Stomach smooth muscle (tissue), 2 donors: ENCODE results near the gene TBRG1.
"Not testable (repeated sequence)": the region's sequence is repeated elsewhere in the genome, so short reads cannot be mapped to it uniquely, and the experiment has no call there.

ENCODE experiments used
- H3K27ac ChIP-seq: one replicate; pipeline ENCODE4 v1.7.0; 2013; ENCODE audit warnings: mild to moderate bottlenecking, low read length, inconsistent platforms
- H3K27me3 ChIP-seq, 2 donors: one replicate each; pipeline ENCODE4 v1.7.0; 2013; ENCODE audit warnings: low read length in 2 of 2; ENCODE audit not compliant: insufficient read depth in 2 of 2, control insufficient read depth in 1 of 2
- H3K36me3 ChIP-seq, 2 donors: one replicate each; pipeline ENCODE4 v1.7.0; 2013; ENCODE audit warnings: low read length in 2 of 2; ENCODE audit not compliant: control insufficient read depth in 2 of 2, insufficient read depth in 2 of 2
- H3K4me1 ChIP-seq: one replicate; pipeline ENCODE4 v1.7.0; 2013; ENCODE audit warnings: low read length; ENCODE audit not compliant: control insufficient read depth, insufficient read depth
- H3K4me3 ChIP-seq, 2 donors: one replicate each; pipeline ENCODE4 v1.7.0; 2013; ENCODE audit warnings: low read length in 2 of 2
- H3K9ac ChIP-seq, 2 donors: one replicate each; pipeline ENCODE4 v1.7.0; 2013; ENCODE audit warnings: low read length in 2 of 2, mild to moderate bottlenecking in 1 of 2
- H3K9me3 ChIP-seq, 2 donors: one replicate each; pipeline ENCODE4 v1.7.0; 2013; ENCODE audit warnings: low read length in 2 of 2; ENCODE audit not compliant: control insufficient read depth in 2 of 2
- donor health status: healthy.
- donor health status: Pancreatic carcinoma.

The TBRG1 gene

GRCh38 chr11:124592627-124593026, 30.0 kb upstream of the TBRG1 start:
- Histone ChIP-seq H3K9ac (no peak overlapping the region), H3K4me1 (no peaks in the 10 kb centered on the region), H3K9me3 (no peaks in the 10 kb centered on the region), H3K27me3 (peaks cover 0 to 1% of the 10 kb centered on the region in 2 donors), H3K27ac (no peak overlapping the region), H3K36me3 (no peaks in the 10 kb centered on the region), H3K4me3 (no peak overlapping the region)

DNA sequence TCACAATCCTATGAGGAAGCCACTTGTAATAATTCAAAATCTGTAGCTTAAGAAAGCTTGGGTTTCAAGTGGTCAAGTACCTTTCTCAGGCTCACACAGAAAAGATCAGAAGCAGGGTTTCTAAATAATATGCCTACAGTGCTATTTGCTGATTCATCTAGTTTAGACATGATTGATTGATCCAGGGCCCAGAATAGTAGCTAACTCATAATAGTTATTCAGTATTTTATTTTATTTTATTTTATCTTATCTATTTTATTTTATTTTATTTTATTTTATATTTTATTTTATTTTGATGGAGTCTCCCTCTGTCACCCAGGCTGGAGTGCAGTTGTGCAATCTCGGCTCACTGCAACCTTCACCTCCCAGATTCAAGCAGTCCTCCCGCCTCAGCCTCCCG, 27.4 kb upstream of the TBRG1 start:
- H3K4me3 ChIP-seq = no peak overlapping the region
- H3K36me3 ChIP-seq = no peaks in the 10 kb centered on the region
- H3K9ac ChIP-seq = no peak overlapping the region
- no peak overlapping the region for H3K27ac ChIP-seq
- H3K9me3 ChIP-seq = no peaks in the 10 kb centered on the region
- H3K27me3 ChIP-seq = peaks cover 0 to 4% of the 10 kb centered on the region in 2 donors
- H3K4me1 ChIP-seq = no peaks in the 10 kb centered on the region

DNA sequence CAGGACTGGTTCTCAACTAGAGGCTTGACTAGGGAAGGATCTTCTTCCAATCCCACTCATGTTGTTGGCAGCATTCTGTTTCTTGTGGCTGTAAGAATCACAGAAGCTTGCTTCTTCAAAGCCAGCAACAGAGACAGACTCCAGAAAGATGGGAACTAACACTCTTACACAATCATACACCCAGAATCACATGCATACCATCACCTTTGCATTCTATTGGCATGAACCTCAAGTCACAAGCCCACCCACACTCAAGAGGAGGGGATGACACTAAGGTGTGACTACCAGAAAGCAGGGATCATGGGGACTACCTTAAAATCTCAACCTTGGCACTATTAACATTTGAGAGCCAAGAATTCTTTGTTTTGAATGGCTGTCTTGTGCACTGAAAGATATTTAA, 25.0 kb upstream of the TBRG1 start:
- no peak overlapping the region for H3K27ac ChIP-seq
- H3K9me3 ChIP-seq = no peaks in the 10 kb centered on the region
- no peaks in the 10 kb centered on the region for H3K36me3 ChIP-seq
- peaks cover 0 to 4% of the 10 kb centered on the region in 2 donors for H3K27me3 ChIP-seq
- H3K9ac ChIP-seq = no peak overlapping the region
- no peak overlapping the region for H3K4me3 ChIP-seq
- H3K4me1 ChIP-seq = no peaks in the 10 kb centered on the region

DNA sequence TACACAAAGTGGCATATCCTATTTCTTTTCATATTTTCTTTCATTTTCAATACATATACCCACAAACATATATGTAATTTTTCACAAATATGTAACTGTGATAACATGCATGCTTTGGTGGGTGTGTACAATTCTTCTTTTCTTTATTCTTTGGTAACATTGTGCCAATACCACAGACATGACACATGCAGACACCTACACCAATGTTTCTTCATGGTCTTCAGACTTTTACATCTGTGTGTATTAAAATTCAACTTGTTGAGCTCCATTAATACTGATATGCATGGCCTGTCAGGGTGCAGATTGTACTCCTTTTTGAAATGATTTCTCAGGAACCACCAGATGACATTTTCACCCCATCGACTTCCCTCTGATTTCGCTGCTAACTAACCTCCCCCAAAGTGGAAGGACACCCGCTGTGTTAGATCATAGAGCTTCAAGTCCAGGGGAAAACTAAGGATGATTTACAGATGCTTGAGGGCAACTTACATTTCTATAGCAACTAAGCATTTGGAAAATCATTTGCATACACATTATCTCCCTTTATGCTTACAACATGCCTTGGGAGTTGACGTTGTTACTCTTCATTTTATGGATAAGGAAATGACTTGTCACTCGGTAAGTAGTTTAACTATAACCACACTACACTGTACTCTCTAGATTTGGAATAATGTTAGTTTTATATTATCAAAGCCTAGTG, 21.9 kb upstream of the TBRG1 start:
- Histone ChIP-seq H3K9me3 (no peaks in the 10 kb centered on the region), H3K4me3 (no peak overlapping the region)

GRCh38 chr11:124602193-124602592, 20.5 kb upstream of the TBRG1 start:
- H3K4me1 ChIP-seq = no peaks in the 10 kb centered on the region
- H3K36me3 ChIP-seq = no peaks in the 10 kb centered on the region
- H3K4me3 ChIP-seq = no peak overlapping the region
- no peak overlapping the region for H3K9ac ChIP-seq
- no peak overlapping the region for H3K27ac ChIP-seq
- no peaks in the 10 kb centered on the region for H3K9me3 ChIP-seq
- H3K27me3 ChIP-seq = peaks cover 0 to 4% of the 10 kb centered on the region in 2 donors

More for the DNA sequence above, 21.9 kb upstream of the TBRG1 start:
- Histone ChIP-seq H3K4me1 (no peaks in the 10 kb centered on the region), H3K9ac (no peak overlapping the region), H3K27ac (no peak overlapping the region), H3K36me3 (no peaks in the 10 kb centered on the region), H3K27me3 (peaks cover 0 to 4% of the 10 kb centered on the region in 2 donors)

DNA sequence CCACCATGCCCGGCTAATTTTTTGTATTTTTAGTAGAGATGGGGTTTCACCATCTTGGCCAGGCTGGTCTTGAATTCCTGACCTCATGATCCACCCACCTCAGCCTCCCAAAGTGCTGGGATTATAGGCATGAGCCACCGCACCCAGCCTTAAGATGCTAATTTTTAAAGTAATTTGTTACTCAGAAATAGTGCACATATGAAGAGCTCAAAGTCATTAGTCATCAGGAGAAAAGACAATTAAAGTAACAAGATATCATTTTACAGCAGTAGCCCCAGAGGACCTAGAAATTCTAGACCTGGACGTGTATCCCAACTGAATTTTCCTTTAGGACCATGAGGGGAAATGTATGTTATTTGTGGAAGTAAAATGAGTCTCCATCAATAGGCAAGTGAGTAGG, 19.9 kb upstream of the TBRG1 start:
- not testable (repeated sequence) for H3K4me1 ChIP-seq, H3K36me3 ChIP-seq, H3K9me3 ChIP-seq, H3K27ac ChIP-seq, H3K4me3 ChIP-seq, H3K9ac ChIP-seq, H3K27me3 ChIP-seq

GRCh38 chr11:124605719-124606118, 16.9 kb upstream of the TBRG1 start:
- Histone ChIP-seq H3K4me3 (no peak overlapping the region), H3K27me3 (no peaks in the 10 kb centered on the region), H3K9me3 (no peaks in the 10 kb centered on the region), H3K27ac (no peak overlapping the region), H3K4me1 (no peaks in the 10 kb centered on the region), H3K36me3 (no peaks in the 10 kb centered on the region), H3K9ac (no peak overlapping the region)

GRCh38 chr11:124608147-124608546, 14.5 kb upstream of the TBRG1 start:
- no peaks in the 10 kb centered on the region for H3K9me3 ChIP-seq
- H3K36me3 ChIP-seq = no peaks in the 10 kb centered on the region
- no peak overlapping the region for H3K27ac ChIP-seq
- H3K4me1 ChIP-seq = no peaks in the 10 kb centered on the region
- H3K9ac ChIP-seq = no peak overlapping the region
- no peak overlapping the region for H3K4me3 ChIP-seq
- no peaks in the 10 kb centered on the region for H3K27me3 ChIP-seq

GRCh38 chr11:124610295-124610694, 12.4 kb upstream of the TBRG1 start:
- Histone ChIP-seq H3K27me3 (peaks cover 0 to 2% of the 10 kb centered on the region in 2 donors), H3K9ac (no peak overlapping the region), H3K9me3 (no peaks in the 10 kb centered on the region), H3K4me3 (no peak overlapping the region), H3K36me3 (no peaks in the 10 kb centered on the region), H3K4me1 (no peaks in the 10 kb centered on the region), H3K27ac (no peak overlapping the region)

- H3K36me3 ChIP-seq = no peaks in the 10 kb centered on the region
- no peak within 1 kb of the TSS for H3K27ac ChIP-seq
- peaks cover 0 to 2% of the 10 kb centered on the region in 2 donors for H3K27me3 ChIP-seq
- H3K9ac ChIP-seq = no peak within 1 kb of the TSS
- H3K9me3 ChIP-seq = no peaks in the 10 kb centered on the region
- H3K4me1 ChIP-seq = no peaks in the 10 kb centered on the region
- H3K4me3 ChIP-seq = no peak within 1 kb of the TSS
Measured at GRCh38 chr11:124611064-124611463, 11.6 kb upstream of the TBRG1 start, which contains the start of gene PANX3. PANX3 (plus strand) TSS chr11:124611428; CDS start chr11:124611557, 129 bp downstream.

- no peak overlapping the region for H3K9ac ChIP-seq
- no peak overlapping the region for H3K27ac ChIP-seq
- H3K36me3 ChIP-seq = no peaks in the 10 kb centered on the region
- no peaks in the 10 kb centered on the region for H3K9me3 ChIP-seq
- H3K4me1 ChIP-seq = no peaks in the 10 kb centered on the region
- H3K27me3 ChIP-seq = peaks cover 0 to 2% of the 10 kb centered on the region in 2 donors
- H3K4me3 ChIP-seq = no peak overlapping the region
Measured at GRCh38 chr11:124612045-124612444, 10.6 kb upstream of the TBRG1 start.
